Activated CD8-positive, alpha-beta memory T cell treated with anti-CD3 and anti-CD28 coated beads, Interleukin-2, amount 10 ng/mL, durations not matched to agents 7 days and 5 days (primary cell): ENCODE data around the gene RPL28. TPM values are rescaled to one million over a fixed set of nuclear protein-coding genes. Genes with fewer than 3 reads are reported as not detected.

Experiments
- ATAC-seq: fragments of 150-1000 bp; cut with Tn5 transposase; one replicate; pipeline ENCODE4 v1.10.0; 2021; ENCODE audit warnings: moderate library complexity
- CTCF ChIA-PET: fragments of 350-600 bp; sonication (Branson Sonifier 250); formaldehyde crosslinking; loops from one replicate; lab custom pipeline; 2021; ENCODE audit warnings: antibody characterized with exemption; lab: Charles Lee
- DNase-seq: peaks from one replicate; pipeline ENCODE4 v3.0.0-alpha.2; 2020
- H3K27ac Mint-ChIP-seq: one replicate; pipeline ENCODE4 v1.8.0; 2021; ENCODE audit warnings: mild to moderate bottlenecking, mixed read lengths
- H3K27me3 Mint-ChIP-seq: one replicate; pipeline ENCODE4 v1.8.0; 2021; ENCODE audit warnings: mixed read lengths
- H3K36me3 Mint-ChIP-seq: one replicate; pipeline ENCODE4 v1.8.0; 2021; ENCODE audit warnings: mild to moderate bottlenecking, mixed read lengths
- H3K4me1 Mint-ChIP-seq: one replicate; pipeline ENCODE4 v1.8.0; 2021; ENCODE audit warnings: mixed read lengths
- H3K4me3 Mint-ChIP-seq: one replicate; pipeline ENCODE4 v1.8.0; 2021; ENCODE audit warnings: mild to moderate bottlenecking, moderate library complexity, mixed read lengths
- H3K9me3 Mint-ChIP-seq: one replicate; pipeline ENCODE4 v1.8.0; 2022; ENCODE audit warnings: low read depth, mixed read lengths
- total RNA-seq, 2 experiments: library from RNA; stranded (reverse); gene quantifications; one replicate each; pipeline ENCODE4 v1.2.3, GENCODE V29; 2021

Gene RPL28
- total RNA-seq, 2 experiments from 2014 or later, result 2,244 to 2,759 TPM

DNA sequence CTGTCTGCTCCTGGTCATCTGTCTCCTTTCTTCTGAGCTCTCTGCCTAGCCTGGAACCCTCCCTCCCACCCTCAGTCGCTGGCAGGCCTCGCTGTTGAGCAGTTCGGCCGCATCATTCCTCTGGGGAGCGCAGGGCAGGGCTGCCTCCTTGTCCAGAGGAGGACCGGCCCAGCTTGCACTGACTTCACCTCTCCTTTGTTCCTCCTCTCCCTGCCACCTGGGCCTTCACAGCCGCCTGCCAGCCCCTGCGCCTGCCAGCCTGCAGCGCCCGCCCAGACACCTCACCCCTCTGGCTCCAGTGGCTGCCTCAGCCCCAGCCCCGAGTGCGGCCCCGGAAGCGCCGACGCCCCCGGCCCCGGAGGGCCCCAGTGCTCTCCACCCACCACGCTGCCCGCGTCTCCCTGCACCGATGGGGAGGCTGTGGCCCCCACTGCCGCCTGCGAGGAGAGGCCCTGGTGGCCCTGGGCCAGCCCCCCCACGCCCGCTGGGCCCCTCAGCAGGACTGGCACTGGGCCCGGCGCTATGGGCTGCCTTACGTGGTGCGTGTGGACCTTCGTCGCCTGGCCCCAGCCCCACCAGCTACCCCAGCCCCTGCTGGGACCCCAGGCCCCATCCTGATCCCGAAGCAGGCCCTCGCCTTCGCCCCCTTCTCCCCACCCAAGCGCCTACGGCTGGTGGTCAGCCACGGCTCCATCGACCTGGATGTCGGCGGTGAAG, 38.8 kb upstream of the RPL28 start:
- Mint-ChIP-seq H3K36me3 (peaks cover 2% of the 10 kb centered on the region), H3K27me3 (peaks cover 8% of the 10 kb centered on the region), H3K4me1 (peaks cover 12% of the 10 kb centered on the region), H3K9me3 (no peaks in the 10 kb centered on the region), H3K4me3 (no peak overlapping the region), H3K27ac (no peak overlapping the region)
- CTCF ChIA-PET, result interaction anchor here (1.3 kb wide), 1 partner anchor 45 kb away, joined by 3 read pairs; no protein-coding TSS in a partner anchor
- no peak for DNase-seq
- no peak for ATAC-seq

DNA sequence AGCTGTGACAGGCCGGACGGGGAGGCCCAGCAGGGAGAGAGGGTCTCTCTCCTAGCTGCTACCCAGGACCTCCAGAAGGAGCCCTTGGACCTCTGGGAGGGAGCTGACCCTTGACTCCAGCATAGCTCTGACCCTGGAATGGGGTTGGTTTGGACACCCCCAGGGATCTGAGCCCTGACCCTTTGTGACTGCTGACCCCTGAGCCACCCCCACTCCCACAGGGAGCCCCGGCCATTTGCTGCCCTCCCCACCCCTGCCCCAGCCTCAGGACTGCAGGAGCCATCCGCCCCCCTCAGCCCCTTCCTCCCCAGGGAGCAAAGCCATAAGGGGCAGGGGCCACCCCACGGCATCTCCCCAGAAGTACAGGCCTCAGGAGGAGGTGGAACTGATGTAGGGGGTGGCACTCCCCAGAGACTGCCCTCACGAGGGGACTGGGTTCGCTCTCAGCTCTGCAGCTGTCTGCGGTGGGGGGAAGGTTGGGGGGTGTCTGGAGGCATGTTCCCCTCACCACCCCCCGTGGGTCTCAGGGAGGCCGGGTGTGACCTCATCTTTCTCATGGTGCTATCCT, 38.2 kb upstream of the RPL28 start:
- Mint-ChIP-seq H3K9me3 (no peaks in the 10 kb centered on the region), H3K4me3 (no peak overlapping the region), H3K27ac (no peak overlapping the region), H3K4me1 (peaks cover 17% of the 10 kb centered on the region), H3K36me3 (peaks cover 2% of the 10 kb centered on the region), H3K27me3 (peaks cover 15% of the 10 kb centered on the region)
- ATAC-seq (no peak), DNase-seq (no peak)
- CTCF ChIA-PET, result interaction anchor here (1.3 kb wide), 1 partner anchor 46 kb away, joined by 3 read pairs; no protein-coding TSS in a partner anchor

- DNase-seq (no peak), ATAC-seq (no peak)
- Mint-ChIP-seq H3K4me3 (no peak overlapping the region), H3K9me3 (no peaks in the 10 kb centered on the region), H3K27ac (no peak overlapping the region), H3K27me3 (peaks cover 24% of the 10 kb centered on the region), H3K36me3 (no peaks in the 10 kb centered on the region), H3K4me1 (peaks cover 26% of the 10 kb centered on the region)
- CTCF ChIA-PET, result interaction anchor here (0.9 kb wide), 1 partner anchor 47 kb away, joined by 5 read pairs; no protein-coding TSS in a partner anchor
These were observed 37.3 kb upstream of the RPL28 start for GRCh38 chr19:55348317-55349034.

DNA sequence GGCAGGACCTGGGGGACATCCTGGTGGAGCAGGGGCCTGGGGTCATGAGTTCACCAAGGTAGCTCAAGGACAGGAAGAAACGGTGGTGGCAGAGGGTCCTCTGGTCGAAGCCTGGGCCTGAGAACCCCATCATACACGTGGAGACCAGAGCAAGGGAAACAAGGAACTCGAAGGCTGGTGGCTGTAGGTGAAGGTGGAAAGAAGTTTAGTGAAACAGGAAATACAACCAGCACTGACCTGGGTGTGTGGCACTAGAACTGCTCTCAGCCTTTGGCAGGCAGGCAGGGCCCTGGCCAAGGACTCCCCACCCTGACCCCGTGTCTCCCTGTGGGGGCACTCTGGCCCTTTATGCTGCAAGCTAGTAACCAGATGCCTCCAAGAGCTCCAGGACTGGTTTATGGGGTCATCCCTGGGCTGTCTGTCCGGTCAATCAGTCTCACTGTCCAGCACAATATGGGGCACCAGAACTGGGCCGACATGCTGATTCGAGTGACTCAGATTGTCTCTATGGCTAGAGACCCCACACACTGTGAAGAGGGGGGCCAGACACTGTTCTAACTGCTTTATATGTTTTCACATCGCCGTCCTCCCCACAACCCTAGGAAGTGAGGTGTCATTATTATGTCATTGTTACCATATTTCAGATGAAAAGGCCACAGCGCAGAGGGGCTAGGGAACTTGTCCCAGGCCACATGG, 35.0 kb upstream of the RPL28 start:
- CTCF ChIA-PET, result interaction anchor here (0.6 to 1.3 kb wide), 4 partner anchors 11 to 67 kb away, joined by 3 to 4 read pairs (median 4); partner anchors contain the start of gene KMT5C
- Mint-ChIP-seq H3K9me3 (no peaks in the 10 kb centered on the region), H3K4me3 (no peak overlapping the region), H3K4me1 (peaks cover 31% of the 10 kb centered on the region), H3K27ac (peak overlapping the region; percentile 59), H3K27me3 (peaks cover 36% of the 10 kb centered on the region), H3K36me3 (no peaks in the 10 kb centered on the region)
- no peak for ATAC-seq
- no peak for DNase-seq

- H3K27ac Mint-ChIP-seq, result no peak overlapping the region
- DNase-seq, result peak; percentile 64
- no peak overlapping the region for H3K4me3 Mint-ChIP-seq
- H3K36me3 Mint-ChIP-seq, result no peaks in the 10 kb centered on the region
- H3K9me3 Mint-ChIP-seq, result no peaks in the 10 kb centered on the region
- peaks cover 31% of the 10 kb centered on the region for H3K4me1 Mint-ChIP-seq
- CTCF ChIA-PET, result interaction anchor here (0.8 to 1.7 kb wide), 4 partner anchors 11 to 210 kb away, joined by 3 to 5 read pairs (median 3); partner anchors contain the start of gene KMT5C
- H3K27me3 Mint-ChIP-seq, result peaks cover 49% of the 10 kb centered on the region
- peak; percentile 18 for ATAC-seq
These were observed 33.7 kb upstream of the RPL28 start for GRCh38 chr19:55352040-55352439.

GRCh38 chr19:55352549-55353145, 33.1 kb upstream of the RPL28 start:
- no peak for ATAC-seq
- CTCF ChIA-PET, result interaction anchor here (0.8 to 1.7 kb wide), 4 partner anchors 12 to 211 kb away, joined by 3 to 5 read pairs (median 3); partner anchors contain the start of gene KMT5C
- Mint-ChIP-seq H3K9me3 (no peaks in the 10 kb centered on the region), H3K4me1 (peaks cover 31% of the 10 kb centered on the region), H3K27me3 (peaks cover 54% of the 10 kb centered on the region), H3K27ac (no peak overlapping the region), H3K4me3 (peak overlapping the region; percentile 10), H3K36me3 (no peaks in the 10 kb centered on the region)
- DNase-seq, result no peak

DNA sequence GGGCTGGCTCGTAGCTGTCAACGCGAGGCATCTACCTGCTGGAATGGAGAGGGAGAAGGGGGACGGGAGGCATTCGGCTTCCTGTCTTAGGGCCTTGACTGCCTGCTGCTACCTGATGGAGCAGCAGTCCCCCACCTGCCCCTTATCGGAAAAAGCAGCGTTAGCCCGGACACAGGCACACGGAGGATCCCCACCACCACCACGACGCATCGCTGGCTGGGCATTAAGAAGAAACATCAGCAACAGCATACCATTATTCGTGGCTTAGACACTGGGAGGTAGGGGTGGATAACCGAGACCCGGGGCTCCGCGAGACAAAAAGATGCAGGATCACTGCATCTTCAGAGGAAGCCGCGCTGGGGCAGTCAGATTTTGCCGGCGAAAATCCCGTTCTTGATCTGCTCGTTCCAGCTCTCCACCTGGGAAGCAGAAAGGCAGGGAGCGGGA, 32.4 kb upstream of the RPL28 start:
- peaks cover 54% of the 10 kb centered on the region for H3K27me3 Mint-ChIP-seq
- CTCF ChIA-PET, result interaction anchor here (1.7 kb wide), 1 partner anchor 51 kb away, joined by 3 read pairs; no protein-coding TSS in a partner anchor
- no peaks in the 10 kb centered on the region for H3K9me3 Mint-ChIP-seq
- H3K27ac Mint-ChIP-seq, result no peak overlapping the region
- no peaks in the 10 kb centered on the region for H3K36me3 Mint-ChIP-seq
- DNase-seq (no peak), ATAC-seq (no peak)
- H3K4me1 Mint-ChIP-seq, result peaks cover 31% of the 10 kb centered on the region
- H3K4me3 Mint-ChIP-seq, result peak overlapping the region; percentile 60

- Mint-ChIP-seq H3K27me3 (peaks cover 54% of the 10 kb centered on the region), H3K9me3 (no peaks in the 10 kb centered on the region), H3K4me1 (peaks cover 31% of the 10 kb centered on the region), H3K27ac (peak overlapping the region; percentile 21), H3K36me3 (no peaks in the 10 kb centered on the region), H3K4me3 (peak overlapping the region; percentile 60)
- ATAC-seq (peak; percentile 86), DNase-seq (peak; percentile 74)
- CTCF ChIA-PET, result interaction anchor here (1.9 kb wide), 1 partner anchor 29 kb away, joined by 4 read pairs; the partner anchor contains the start of gene TMEM238
These were observed 31.7 kb upstream of the RPL28 start for GRCh38 chr19:55353803-55354697.

DNA sequence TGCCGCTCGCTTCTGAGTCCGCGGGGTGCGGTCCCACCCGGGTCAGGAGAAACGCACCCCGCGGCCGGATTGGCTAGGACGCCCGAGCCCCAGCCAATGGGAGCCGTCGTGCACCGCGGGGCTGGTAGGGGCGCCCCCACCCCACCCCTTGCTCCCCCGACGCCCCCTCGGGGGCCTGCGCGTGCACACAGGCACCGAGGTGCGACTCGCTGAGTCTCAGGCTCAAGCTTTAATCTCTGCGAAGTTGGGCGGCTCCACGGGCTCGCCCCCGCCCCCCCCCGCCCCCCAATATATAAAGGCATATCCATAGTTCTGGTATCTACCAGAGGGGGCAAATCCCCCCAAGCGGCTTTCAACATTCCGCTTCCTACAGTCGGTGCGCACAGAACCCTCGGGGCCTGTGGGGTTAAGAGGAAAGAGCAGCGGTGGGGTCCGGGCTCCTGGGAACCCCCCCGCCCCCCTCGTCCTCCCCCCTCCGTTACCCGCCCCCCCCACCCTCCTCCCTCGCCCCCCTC, 31.0 kb upstream of the RPL28 start, which contains the start of gene COX6B2:
Gene COX6B2 (minus strand): TSS at position 22 of the 515 bp plus-strand sequence. CDS start 198 bp downstream, outside the sequence.
- ATAC-seq, result no peak

GRCh38 chr19:55355213-55355821, 30.4 kb upstream of the RPL28 start:
- Mint-ChIP-seq H3K27me3 (peaks cover 54% of the 10 kb centered on the region), H3K9me3 (no peaks in the 10 kb centered on the region), H3K4me3 (no peak overlapping the region), H3K4me1 (peaks cover 31% of the 10 kb centered on the region), H3K36me3 (no peaks in the 10 kb centered on the region), H3K27ac (no peak overlapping the region)
- ATAC-seq (no peak), DNase-seq (no peak)
- CTCF ChIA-PET, result interaction anchor here (1.0 to 1.9 kb wide), 3 partner anchors 14 to 28 kb away, joined by 3 to 4 read pairs (median 3); partner anchors contain the start of genes KMT5C and TMEM238

More for the DNA sequence above, 31.0 kb upstream of the RPL28 start, which contains the start of gene COX6B2:
- Mint-ChIP-seq H3K4me1 (peaks cover 31% of the 10 kb centered on the region), H3K9me3 (no peaks in the 10 kb centered on the region), H3K36me3 (no peaks in the 10 kb centered on the region), H3K4me3 (peak within 1 kb of the TSS; percentile 60), H3K27me3 (peaks cover 54% of the 10 kb centered on the region), H3K27ac (peak within 1 kb of the TSS; percentile 21)
- CTCF ChIA-PET, result interaction anchor here (1.2 to 1.9 kb wide), 2 partner anchors 15 to 29 kb away, joined by 3 to 4 read pairs; partner anchors contain the start of genes KMT5C and TMEM238
- no peak for DNase-seq

- Mint-ChIP-seq H3K27ac (no peak overlapping the region), H3K4me3 (no peak overlapping the region), H3K36me3 (no peaks in the 10 kb centered on the region), H3K4me1 (peaks cover 4% of the 10 kb centered on the region), H3K27me3 (peaks cover 29% of the 10 kb centered on the region), H3K9me3 (no peaks in the 10 kb centered on the region)
- ATAC-seq (no peak), DNase-seq (no peak)
- CTCF ChIA-PET, result interaction anchor here (1.3 kb wide), 1 partner anchor 57 kb away, joined by 3 read pairs; no protein-coding TSS in a partner anchor
These were observed 27.2 kb upstream of the RPL28 start for GRCh38 chr19:55358493-55358892.
